Esophagus squamous epithelium (tissue), 4 donors: ENCODE measurements around the gene ATP8A2.

Source experiments
- CTCF ChIP-seq, 6 experiments: fragments of 450-650 bp in 4 of 6; fragments of 200-600 bp in 2 of 6; sonication (generic) in 2 of 6; IDR thresholded peaks; one replicate each; pipeline ENCODE4 v1.5.1; 2016 to 2019; ENCODE audit warnings: antibody characterized with exemption in 6 of 6, mild to moderate bottlenecking in 4 of 6, moderate library complexity in 4 of 6
- POLR2A ChIP-seq, 4 donors: fragments of 450-650 bp; IDR thresholded peaks; one replicate each; pipeline ENCODE4 v1.6.1; 2017; ENCODE audit warnings: antibody characterized with exemption in 4 of 4, mild to moderate bottlenecking in 4 of 4, moderate library complexity in 3 of 4

- TF ChIP-seq CTCF (IDR thresholded peaks at IDR 0.05) (no peak), POLR2A (IDR thresholded peaks at IDR 0.05) (no peak)
Measured at GRCh38 chr13:26034018-26034417, 662.2 kb downstream of the ATP8A2 start.
